Measurements from ENCODE around the gene ALDH1L2.

Gene ALDH1L2

DNA sequence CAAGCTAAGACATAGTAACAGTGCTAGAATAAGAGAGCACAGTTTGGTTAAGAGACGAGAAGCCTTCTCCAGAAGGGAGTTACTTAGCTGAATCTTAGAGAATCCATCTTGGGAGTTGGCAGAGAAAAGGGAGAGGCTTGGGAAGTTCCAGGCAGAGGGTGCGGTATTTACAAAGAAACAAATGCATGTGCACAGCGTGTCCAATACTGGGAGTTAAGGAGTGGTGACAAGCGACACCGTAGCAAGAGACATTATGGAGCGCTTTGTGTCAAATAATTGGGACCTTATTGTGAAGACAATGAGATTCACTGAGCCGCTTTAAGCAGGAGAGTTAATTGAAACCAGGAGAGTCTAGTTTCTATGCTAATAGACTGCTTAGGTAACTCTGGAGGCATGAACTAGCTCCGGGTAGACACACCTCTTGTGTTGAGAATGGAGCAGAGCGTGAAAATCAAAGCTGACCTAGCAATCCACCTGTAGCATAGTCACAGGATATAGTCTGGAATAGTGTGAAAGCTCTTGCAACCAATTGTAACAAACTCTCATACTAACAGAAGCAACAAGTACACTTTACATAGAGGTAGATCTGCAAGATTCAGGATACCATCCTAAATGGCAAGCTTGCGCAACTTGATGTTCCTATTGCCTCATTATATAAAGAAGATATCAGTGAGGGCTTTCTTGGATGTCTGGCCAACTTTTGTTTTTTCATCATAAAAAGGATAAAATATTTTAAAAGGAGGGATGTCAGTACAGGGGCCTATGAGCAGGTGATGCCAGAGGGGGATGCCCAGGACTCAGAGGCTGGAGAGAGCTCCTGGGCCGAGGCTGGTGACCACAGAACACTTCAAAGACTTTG lies 5.3 kb downstream of the ALDH1L2 start:
- no peaks in the 10 kb centered on the region for H3K9me3 ChIP-seq (ENCODE audit: control insufficient read depth, low read length)
- H3K36me3 ChIP-seq (ENCODE audit: control insufficient read depth, insufficient read depth, low read length), result no peaks in the 10 kb centered on the region
- H3K9ac ChIP-seq (ENCODE audit: low read length), result no peak overlapping the region
- H3K4me1 ChIP-seq (ENCODE audit: control insufficient read depth, insufficient read depth, low read length), result peaks cover 5% of the 10 kb centered on the region
- H3K4me3 ChIP-seq (ENCODE audit: low read length), result no peak overlapping the region
- peaks cover 4% of the 10 kb centered on the region for H3K27me3 ChIP-seq (ENCODE audit: control insufficient read depth, insufficient read depth, low read length)

DNA sequence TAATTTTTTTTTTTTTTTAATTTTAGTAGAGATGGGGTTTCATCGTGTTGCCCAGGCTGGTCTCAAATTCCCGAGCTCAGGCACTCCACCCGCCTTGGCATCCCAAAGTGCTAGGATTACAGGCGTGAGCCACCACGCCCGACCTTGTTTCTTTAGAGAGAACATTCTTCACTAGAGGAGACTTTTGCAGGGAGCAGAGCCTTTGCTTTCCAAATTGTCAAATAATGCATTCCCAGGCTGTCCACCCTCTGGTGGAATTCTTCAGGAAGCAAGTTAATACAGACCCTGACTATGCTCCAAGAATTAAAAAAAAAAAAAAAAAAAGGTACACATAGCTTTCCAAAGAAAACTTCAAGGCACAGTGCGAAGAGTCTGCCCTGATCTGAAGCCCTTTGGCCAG lies 6.8 kb downstream of the ALDH1L2 start:
- no peaks in the 10 kb centered on the region for H3K36me3 ChIP-seq (ENCODE audit: control insufficient read depth, insufficient read depth, low read length)
- H3K9me3 ChIP-seq (ENCODE audit: control insufficient read depth, low read length), result no peaks in the 10 kb centered on the region
- H3K9ac ChIP-seq (ENCODE audit: low read length), result no peak overlapping the region
- no peaks in the 10 kb centered on the region for H3K27me3 ChIP-seq (ENCODE audit: control insufficient read depth, insufficient read depth, low read length)
- no peak overlapping the region for H3K4me3 ChIP-seq (ENCODE audit: low read length)
- H3K4me1 ChIP-seq (ENCODE audit: control insufficient read depth, insufficient read depth, low read length), result no peaks in the 10 kb centered on the region

DNA sequence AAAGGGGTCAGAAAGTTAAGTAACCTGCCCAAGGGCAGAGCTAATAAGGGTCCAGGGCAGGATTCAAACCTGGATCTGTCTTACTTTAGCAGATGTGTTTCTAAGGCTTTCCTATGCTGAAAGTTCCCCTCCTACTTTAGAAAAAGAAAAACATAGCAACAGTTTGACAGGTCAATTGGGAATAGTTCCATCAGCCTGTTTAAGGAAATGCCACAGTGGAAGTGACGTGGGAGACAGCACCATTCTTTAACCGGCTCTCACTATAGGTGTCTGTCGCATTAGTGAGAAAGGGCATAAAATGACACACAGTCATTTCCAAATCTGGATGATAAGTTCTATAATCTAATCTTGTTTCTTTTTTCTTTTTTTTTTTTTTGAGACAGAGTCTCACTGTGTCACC lies 7.3 kb downstream of the ALDH1L2 start:
- H3K4me3 ChIP-seq (ENCODE audit: low read length), result no peak overlapping the region
- no peaks in the 10 kb centered on the region for H3K4me1 ChIP-seq (ENCODE audit: control insufficient read depth, insufficient read depth, low read length)
- no peaks in the 10 kb centered on the region for H3K27me3 ChIP-seq (ENCODE audit: control insufficient read depth, insufficient read depth, low read length)

DNA sequence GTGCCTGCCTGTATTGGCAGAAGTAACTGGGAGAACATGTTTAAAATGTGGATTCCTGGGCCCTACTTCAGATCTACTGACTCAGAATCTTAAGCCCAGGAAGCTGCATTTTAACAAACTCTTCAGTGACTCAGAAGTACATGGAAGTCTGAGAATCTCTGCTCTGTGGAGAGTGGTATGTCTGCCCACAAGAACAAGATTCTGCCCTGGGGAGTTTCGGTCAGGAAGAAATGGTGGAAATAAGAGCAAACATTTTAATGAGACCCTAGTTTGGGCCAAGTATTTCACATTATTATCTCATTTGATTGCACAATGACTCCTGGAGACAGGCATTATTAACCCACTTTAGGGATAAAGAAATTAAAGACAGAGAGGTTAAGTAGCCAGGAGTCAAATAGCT lies 8.2 kb downstream of the ALDH1L2 start:
- Histone ChIP-seq H3K27me3 (ENCODE audit: control insufficient read depth, insufficient read depth, low read length) (no peaks in the 10 kb centered on the region), H3K36me3 (ENCODE audit: control insufficient read depth, insufficient read depth, low read length) (no peaks in the 10 kb centered on the region), H3K4me3 (ENCODE audit: low read length) (no peak overlapping the region), H3K4me1 (ENCODE audit: control insufficient read depth, insufficient read depth, low read length) (no peaks in the 10 kb centered on the region), H3K9me3 (ENCODE audit: control insufficient read depth, low read length) (no peaks in the 10 kb centered on the region), H3K9ac (ENCODE audit: low read length) (no peak overlapping the region)

More for the DNA sequence above, 7.3 kb downstream of the ALDH1L2 start:
- Histone ChIP-seq H3K9ac (ENCODE audit: low read length) (no peak overlapping the region), H3K9me3 (ENCODE audit: control insufficient read depth, low read length) (no peaks in the 10 kb centered on the region), H3K36me3 (ENCODE audit: control insufficient read depth, insufficient read depth, low read length) (no peaks in the 10 kb centered on the region)

DNA sequence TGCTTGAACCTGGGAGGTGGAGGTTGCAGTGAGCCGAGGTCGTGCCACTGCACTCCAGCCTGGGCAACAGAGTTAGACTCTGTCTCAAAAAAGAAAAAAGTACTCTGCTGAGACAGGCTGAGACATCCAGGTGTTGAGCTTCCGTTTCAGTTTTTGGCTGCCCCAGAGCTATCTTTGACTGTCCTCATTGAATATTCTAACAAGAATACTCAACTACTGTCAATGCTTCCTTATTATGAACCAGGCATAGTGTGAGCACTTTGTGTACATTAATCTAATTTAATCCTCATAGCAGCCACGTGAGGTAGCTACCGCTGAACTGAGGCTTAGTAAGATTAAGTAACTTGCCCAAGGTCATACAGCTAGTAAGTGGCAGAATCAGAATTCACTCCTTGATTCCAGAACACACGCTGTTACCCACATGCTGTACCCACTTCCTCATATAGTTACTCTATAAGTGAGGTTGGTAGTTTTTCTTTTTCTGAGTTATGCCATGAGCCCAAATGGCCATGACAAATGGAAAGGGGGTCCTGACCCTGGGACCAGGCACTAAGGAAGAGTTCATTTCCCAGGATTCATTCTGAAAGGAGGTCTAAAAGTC lies 11.3 kb downstream of the ALDH1L2 start:
- H3K36me3 ChIP-seq (ENCODE audit: control insufficient read depth, insufficient read depth, low read length), result no peaks in the 10 kb centered on the region
- H3K4me3 ChIP-seq (ENCODE audit: low read length), result no peak overlapping the region
- no peaks in the 10 kb centered on the region for H3K9me3 ChIP-seq (ENCODE audit: control insufficient read depth, low read length)
- no peaks in the 10 kb centered on the region for H3K4me1 ChIP-seq (ENCODE audit: control insufficient read depth, insufficient read depth, low read length)
- no peaks in the 10 kb centered on the region for H3K27me3 ChIP-seq (ENCODE audit: control insufficient read depth, insufficient read depth, low read length)
- H3K9ac ChIP-seq (ENCODE audit: low read length), result no peak overlapping the region

DNA sequence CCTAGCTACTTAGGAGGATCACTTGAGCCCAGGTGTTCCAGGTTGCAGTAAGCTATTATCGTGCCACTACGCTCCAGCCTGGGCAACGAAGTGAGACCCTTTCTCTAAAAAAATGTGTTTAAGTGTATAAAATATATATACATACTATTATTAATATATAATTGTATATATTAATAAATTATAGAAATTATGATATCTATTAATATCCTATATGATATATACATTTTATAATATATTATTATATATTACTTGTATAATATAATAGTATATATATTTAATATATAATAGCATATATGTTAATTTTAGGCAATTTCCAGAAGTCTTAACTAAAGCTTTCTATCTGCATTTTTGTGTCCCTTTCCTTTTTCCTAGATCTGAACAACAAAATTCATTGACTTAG lies 12.3 kb downstream of the ALDH1L2 start:
- H3K9ac ChIP-seq (ENCODE audit: low read length), result no peak overlapping the region
- H3K9me3 ChIP-seq (ENCODE audit: control insufficient read depth, low read length), result no peaks in the 10 kb centered on the region
- H3K36me3 ChIP-seq (ENCODE audit: control insufficient read depth, insufficient read depth, low read length), result no peaks in the 10 kb centered on the region
- no peaks in the 10 kb centered on the region for H3K27me3 ChIP-seq (ENCODE audit: control insufficient read depth, insufficient read depth, low read length)
- H3K4me1 ChIP-seq (ENCODE audit: control insufficient read depth, insufficient read depth, low read length), result no peaks in the 10 kb centered on the region
- H3K4me3 ChIP-seq (ENCODE audit: low read length), result no peak overlapping the region

DNA sequence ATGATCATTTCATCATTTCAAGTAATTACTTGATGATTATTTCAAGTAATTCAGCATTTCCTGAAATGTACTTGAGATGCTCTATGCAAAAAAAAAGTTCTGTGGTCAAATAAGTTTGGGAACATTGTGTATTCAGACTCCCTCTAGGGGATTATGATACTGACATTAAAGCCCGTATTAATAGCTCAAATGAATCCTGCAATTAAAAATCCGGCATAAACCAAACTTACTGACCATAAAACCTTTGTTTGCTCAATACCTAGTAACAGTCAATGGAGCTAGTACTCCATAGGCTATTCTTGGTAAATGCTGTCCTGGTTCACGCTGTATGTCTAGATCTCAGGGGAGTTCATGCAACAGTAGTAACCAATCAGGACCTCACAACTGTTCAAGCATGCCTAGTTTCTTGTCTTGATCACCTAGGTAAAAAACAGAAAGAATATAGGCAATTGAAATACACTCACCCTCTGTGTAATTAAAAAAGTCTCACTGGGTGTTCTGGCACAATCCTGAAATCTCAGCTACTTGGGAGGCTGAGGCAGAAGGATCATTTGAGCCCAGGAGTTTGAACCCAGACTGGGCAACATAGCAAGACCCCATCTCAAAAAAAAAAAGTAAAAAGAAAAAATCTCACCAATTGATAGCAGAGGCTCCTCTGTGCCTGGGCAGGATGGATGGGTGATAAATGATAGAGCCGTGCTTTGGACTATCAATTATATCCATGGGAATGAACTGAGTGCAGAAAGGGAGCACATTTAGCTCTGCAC lies 14.1 kb downstream of the ALDH1L2 start:
- H3K4me3 ChIP-seq (ENCODE audit: low read length), result no peak overlapping the region
- H3K36me3 ChIP-seq (ENCODE audit: control insufficient read depth, insufficient read depth, low read length), result no peaks in the 10 kb centered on the region
- H3K4me1 ChIP-seq (ENCODE audit: control insufficient read depth, insufficient read depth, low read length), result no peaks in the 10 kb centered on the region
- H3K9ac ChIP-seq (ENCODE audit: low read length), result no peak overlapping the region
- H3K27me3 ChIP-seq (ENCODE audit: control insufficient read depth, insufficient read depth, low read length), result no peaks in the 10 kb centered on the region
- H3K9me3 ChIP-seq (ENCODE audit: control insufficient read depth, low read length), result no peaks in the 10 kb centered on the region

DNA sequence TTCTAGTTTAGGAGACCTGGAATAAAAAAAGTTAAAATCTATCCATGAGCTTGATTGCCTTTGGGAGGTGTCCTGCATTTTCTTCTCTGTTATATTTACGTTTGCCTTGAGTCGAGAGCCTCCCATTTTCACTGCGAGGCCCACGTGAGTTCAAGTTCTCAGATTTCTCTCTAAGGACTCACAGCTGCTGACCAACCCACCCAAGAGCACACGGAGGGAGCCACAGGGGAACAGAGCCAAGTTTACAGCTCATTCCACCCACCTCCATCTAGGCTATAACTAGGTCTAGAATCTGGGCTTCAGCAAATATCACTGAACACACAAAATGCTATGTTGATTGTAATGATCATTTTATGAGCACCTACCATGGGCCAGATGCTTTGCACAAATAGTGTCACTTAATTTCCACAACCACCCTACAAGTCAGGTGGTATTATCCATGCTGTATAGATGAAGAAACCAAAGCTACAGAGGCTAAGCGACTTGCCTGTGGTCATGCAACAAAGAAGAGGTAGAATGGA lies 16.7 kb downstream of the ALDH1L2 start:
- Histone ChIP-seq H3K9ac (ENCODE audit: low read length) (no peak overlapping the region), H3K4me3 (ENCODE audit: low read length) (no peak overlapping the region), H3K36me3 (ENCODE audit: control insufficient read depth, insufficient read depth, low read length) (no peaks in the 10 kb centered on the region), H3K9me3 (ENCODE audit: control insufficient read depth, low read length) (no peaks in the 10 kb centered on the region), H3K27me3 (ENCODE audit: control insufficient read depth, insufficient read depth, low read length) (no peaks in the 10 kb centered on the region), H3K4me1 (ENCODE audit: control insufficient read depth, insufficient read depth, low read length) (no peaks in the 10 kb centered on the region)

DNA sequence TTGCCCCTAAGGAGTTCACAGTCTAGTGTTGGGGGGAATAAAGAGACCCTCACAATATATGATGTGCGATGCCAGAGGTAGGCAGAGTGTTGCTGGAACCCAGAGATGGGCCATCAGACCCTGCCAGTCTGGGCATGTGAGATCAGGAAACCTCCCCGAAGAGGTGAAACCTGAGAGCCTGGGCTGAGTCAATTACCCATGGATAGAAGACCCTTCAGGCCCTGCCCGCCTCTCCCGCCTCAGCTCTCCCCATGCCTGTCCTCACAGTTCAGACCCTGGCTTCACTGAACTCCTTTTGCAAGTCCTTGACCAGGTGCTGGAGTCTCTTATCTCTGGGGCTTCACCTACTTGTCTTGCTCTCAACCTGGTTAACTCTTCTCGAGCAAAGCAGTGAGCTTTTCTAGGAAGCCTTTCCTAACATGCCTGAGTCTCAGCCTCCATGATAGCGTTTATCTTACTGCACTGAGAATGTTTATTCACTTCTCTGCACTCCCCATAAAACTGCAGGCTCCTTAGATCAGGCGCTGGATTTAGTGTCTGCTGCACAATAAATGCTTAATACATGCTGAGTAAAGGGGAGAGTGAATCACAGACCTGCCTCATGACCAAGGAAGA lies 19.6 kb downstream of the ALDH1L2 start:
- no peak overlapping the region for H3K4me3 ChIP-seq (ENCODE audit: low read length)
- H3K4me1 ChIP-seq (ENCODE audit: control insufficient read depth, insufficient read depth, low read length), result no peaks in the 10 kb centered on the region
- no peak overlapping the region for H3K9ac ChIP-seq (ENCODE audit: low read length)
- H3K27me3 ChIP-seq (ENCODE audit: control insufficient read depth, insufficient read depth, low read length), result no peaks in the 10 kb centered on the region
- H3K36me3 ChIP-seq (ENCODE audit: control insufficient read depth, insufficient read depth, low read length), result no peaks in the 10 kb centered on the region
- H3K9me3 ChIP-seq (ENCODE audit: control insufficient read depth, low read length), result no peaks in the 10 kb centered on the region

DNA sequence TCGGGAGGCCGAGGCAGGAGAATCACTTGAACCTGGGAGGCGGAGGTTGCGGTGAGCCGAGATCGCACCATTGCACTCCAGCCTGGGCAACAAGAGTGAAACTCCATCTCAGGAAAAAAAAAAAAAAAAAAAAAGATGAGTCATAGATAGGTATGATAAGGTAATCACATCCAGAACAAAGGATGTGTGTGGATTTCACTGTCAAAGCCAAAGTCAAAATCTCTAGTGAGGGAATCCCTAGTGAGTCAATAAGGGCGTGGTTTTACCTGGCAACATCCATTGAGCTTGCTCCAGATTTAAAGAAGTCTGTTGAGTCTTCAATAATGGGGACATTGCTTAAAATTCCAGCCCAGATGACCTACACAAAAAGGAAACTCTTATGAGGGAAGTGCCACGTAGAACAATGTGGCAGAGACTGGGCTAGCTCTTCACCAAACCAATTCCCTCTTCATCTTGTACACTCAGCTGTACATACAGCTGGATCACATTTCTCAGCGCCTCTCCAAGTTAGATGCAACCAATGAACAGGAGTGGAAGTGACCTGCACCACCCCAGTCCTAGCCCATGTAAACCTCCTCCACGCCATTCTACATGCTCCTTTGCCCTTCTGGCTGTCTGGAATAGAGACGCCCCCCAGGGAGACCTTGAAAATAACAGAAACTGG lies 23.4 kb downstream of the ALDH1L2 start:
- Histone ChIP-seq H3K36me3 (ENCODE audit: control insufficient read depth, insufficient read depth, low read length) (no peaks in the 10 kb centered on the region), H3K4me1 (ENCODE audit: control insufficient read depth, insufficient read depth, low read length) (no peaks in the 10 kb centered on the region), H3K9ac (ENCODE audit: low read length) (no peak overlapping the region), H3K9me3 (ENCODE audit: control insufficient read depth, low read length) (no peaks in the 10 kb centered on the region), H3K4me3 (ENCODE audit: low read length) (no peak overlapping the region), H3K27me3 (ENCODE audit: control insufficient read depth, insufficient read depth, low read length) (no peaks in the 10 kb centered on the region)

DNA sequence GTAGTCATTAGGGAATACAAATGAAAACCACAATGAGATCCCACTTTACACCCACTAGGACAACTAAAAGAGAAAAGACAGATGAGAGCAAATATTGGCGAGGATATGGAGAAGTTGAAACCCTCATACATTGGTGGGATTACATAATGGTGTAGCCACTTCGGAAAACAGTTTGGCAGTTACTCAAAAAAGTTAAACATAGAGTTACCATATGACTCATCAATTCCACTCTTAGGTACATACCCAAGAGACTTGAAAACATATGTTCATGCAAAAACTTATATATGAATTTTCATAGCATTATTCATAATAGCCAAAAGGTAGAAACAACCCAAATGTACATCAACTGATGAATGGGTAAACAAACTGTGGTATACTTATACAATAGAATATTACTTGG lies 27.1 kb downstream of the ALDH1L2 start:
- no peak overlapping the region for H3K9ac ChIP-seq (ENCODE audit: low read length)
- no peaks in the 10 kb centered on the region for H3K4me1 ChIP-seq (ENCODE audit: control insufficient read depth, insufficient read depth, low read length)
- no peaks in the 10 kb centered on the region for H3K9me3 ChIP-seq (ENCODE audit: control insufficient read depth, low read length)
- no peaks in the 10 kb centered on the region for H3K27me3 ChIP-seq (ENCODE audit: control insufficient read depth, insufficient read depth, low read length)
- no peaks in the 10 kb centered on the region for H3K36me3 ChIP-seq (ENCODE audit: control insufficient read depth, insufficient read depth, low read length)
- no peak overlapping the region for H3K4me3 ChIP-seq (ENCODE audit: low read length)
